Hepatocyte (in vitro differentiated cells): ENCODE measurements around the gene SIRT4.

Experiments
- EZH2 ChIP-seq: fragments of 200-600 bp; sonication (generic); IDR thresholded peaks from 2 replicates; pipeline ENCODE4 v1.6.1; 2016; ENCODE audit warnings: antibody characterized with exemption, mild to moderate bottlenecking, borderline replicate concordance
- EZH2phosphoT487 ChIP-seq: fragments of 200-600 bp; sonication (generic); IDR thresholded peaks from one replicate; pipeline ENCODE4 v1.6.1; 2018; ENCODE audit warnings: antibody characterized with exemption, mild to moderate bottlenecking, low read depth, moderate library complexity; ENCODE audit not compliant: unreplicated experiment, severe bottlenecking
- TF ChIP-seq, protein P1 (sequence below): fragments of 200-600 bp; sonication (generic); IDR thresholded peaks from 2 replicates; pipeline ENCODE4 v1.5.1; 2016; ENCODE audit warnings: antibody characterized with exemption, mild to moderate bottlenecking; ENCODE audit not compliant: poor library complexity

DNA sequence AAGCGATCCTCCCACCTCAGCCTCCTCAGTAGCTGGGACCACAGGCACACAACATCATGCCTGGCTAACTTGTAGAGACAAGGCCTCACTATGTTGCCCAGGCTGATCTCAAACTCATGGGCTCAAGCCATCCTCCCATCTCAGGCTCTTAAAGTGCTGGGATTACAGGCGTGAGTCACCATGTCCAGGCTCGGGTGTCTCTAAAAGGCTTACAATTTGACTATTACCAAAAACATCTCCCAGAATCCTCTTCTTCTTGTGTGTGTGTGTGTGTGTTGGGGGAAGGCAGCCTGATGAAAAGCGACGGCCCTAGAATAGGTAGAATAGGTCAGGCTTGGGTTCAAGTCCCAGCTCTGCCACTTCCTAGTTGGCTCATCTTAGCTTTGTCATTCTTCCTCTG, 50.0 kb downstream of the SIRT4 start:
- TF ChIP-seq, protein P1, sequence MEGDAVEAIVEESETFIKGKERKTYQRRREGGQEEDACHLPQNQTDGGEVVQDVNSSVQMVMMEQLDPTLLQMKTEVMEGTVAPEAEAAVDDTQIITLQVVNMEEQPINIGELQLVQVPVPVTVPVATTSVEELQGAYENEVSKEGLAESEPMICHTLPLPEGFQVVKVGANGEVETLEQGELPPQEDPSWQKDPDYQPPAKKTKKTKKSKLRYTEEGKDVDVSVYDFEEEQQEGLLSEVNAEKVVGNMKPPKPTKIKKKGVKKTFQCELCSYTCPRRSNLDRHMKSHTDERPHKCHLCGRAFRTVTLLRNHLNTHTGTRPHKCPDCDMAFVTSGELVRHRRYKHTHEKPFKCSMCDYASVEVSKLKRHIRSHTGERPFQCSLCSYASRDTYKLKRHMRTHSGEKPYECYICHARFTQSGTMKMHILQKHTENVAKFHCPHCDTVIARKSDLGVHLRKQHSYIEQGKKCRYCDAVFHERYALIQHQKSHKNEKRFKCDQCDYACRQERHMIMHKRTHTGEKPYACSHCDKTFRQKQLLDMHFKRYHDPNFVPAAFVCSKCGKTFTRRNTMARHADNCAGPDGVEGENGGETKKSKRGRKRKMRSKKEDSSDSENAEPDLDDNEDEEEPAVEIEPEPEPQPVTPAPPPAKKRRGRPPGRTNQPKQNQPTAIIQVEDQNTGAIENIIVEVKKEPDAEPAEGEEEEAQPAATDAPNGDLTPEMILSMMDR = no peak
- TF ChIP-seq EZH2 = no peak
- no peak for TF ChIP-seq EZH2phosphoT487
